Activated gamma-delta T cell treated with anti-CD3 and anti-CD28 coated beads, Interleukin-2, amount 50 U/mL, for 16 hours (primary cell): ENCODE measurements around the gene ERI3.

Experiments used
- DNase-seq: peaks from one replicate; pipeline ENCODE4 v3.0.0-alpha.2; 2020; ENCODE audit warnings: low read depth

The ERI3 gene

DNA sequence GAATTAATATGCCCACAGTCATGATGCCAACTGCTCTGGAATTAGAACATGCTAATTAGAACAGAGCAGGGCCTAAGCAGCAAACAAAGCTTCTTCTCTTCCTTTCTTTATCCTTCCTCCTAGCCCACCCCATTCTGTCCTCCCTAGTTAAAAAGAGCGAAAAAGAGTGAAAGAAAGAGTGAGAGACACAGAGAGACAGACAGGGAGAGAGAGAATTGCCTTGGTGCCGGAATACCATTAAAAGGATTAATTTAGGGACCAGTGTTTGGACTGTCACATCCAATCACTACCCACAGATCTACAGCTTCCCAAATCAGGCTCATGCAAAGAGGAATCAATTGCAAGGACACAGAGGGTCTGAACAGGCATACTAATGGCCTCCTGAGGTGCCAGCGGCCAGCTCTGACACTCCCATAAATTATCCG is 7.0 kb downstream of the ERI3 start:
- DNase-seq, result no peak

GRCh38 chr1:44347280-44347679 is 7.8 kb downstream of the ERI3 start:
- no peak for DNase-seq

- no peak for DNase-seq
Observed at GRCh38 chr1:44346878-44347277, 8.2 kb downstream of the ERI3 start.

- DNase-seq, result no peak
Observed at GRCh38 chr1:44346184-44346583, 8.9 kb downstream of the ERI3 start.

- no peak for DNase-seq
Observed at GRCh38 chr1:44345187-44345775, 9.8 kb downstream of the ERI3 start.

GRCh38 chr1:44339731-44340130 is 15.3 kb downstream of the ERI3 start:
- DNase-seq, result no peak

GRCh38 chr1:44338136-44338535 is 16.9 kb downstream of the ERI3 start:
- no peak for DNase-seq

DNA sequence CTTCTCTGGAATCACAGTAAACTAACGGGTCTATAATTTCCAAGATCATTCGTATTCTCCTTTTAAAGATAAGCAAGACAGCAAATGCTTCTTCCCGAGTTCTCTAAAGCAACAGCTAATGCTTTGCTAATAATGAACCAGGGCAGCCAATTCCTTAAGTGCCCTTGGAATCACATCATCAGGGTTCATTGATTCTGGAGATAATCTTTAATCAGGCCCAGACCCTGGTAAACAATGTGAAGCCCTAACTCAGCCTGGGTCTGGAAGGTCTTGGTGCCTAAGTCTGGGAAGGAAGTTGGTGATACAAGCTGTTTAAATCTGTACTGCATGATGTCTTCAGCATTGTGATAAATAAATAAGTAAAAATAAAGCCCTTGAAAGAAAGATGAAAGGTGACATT is 18.4 kb downstream of the ERI3 start:
- no peak for DNase-seq

- no peak for DNase-seq
Observed at GRCh38 chr1:44334968-44335367, 20.1 kb downstream of the ERI3 start.

- no peak for DNase-seq
Observed at GRCh38 chr1:44333376-44333775, 21.7 kb downstream of the ERI3 start.

GRCh38 chr1:44332505-44332904 is 22.6 kb downstream of the ERI3 start:
- no peak for DNase-seq

DNA sequence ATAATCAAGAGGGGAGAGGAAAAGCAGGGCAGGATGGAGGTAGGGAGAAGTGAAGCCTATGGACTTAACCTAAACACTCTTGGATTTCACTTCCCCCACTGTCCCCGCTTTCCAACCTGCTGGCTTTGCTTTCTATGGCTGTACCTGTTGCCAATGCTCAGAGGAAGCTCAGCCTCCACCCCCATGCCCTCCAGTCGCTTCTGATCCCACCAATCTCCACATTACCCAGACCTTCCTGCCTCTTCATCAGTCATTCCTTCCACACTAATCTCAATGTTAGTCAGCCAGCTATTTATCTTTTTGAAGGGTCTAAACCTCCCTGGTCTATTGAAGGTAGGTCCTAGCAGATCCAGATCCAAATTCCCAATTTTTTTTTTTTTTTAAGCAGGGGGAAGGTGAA is 24.1 kb downstream of the ERI3 start:
- no peak for DNase-seq

DNA sequence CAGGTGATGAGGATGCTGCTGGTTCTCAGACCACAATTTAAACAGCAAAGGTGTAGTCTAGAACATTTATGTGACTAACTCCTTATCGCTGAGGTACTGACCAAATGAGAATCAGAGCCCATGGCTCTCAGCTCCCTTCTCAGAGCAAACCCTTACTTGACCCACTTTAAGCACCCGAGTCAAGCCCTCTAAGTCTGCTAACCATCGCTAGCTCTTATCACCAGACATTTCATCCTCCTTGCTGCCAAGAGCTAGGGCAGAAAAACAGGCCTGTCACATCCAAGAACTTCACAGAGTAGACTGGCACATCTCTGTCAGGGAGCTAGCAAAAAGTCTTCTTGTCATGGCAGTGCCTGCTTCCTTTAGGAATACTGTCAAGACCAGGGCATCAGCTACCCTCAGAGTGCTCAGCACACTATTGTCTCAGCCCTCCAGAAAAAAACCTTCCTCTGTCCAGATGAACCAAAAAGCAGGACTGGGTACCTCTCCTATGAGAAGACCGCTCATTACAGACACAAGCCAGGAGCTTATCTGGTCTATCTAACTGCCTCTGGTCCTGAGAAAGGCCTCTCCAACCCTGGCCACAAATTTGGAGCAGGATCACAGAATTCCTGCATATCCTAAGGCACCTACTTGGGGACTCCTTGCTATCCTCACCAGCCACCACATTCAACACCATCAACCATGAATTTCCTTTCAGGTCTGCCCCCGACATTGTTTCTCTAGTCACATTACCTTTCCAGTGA is 26.2 kb downstream of the ERI3 start:
- DNase-seq, result no peak

GRCh38 chr1:44327679-44328491 is 27.2 kb downstream of the ERI3 start:
- DNase-seq, result no peak

- DNase-seq, result no peak
Observed at GRCh38 chr1:44326821-44327465, 28.1 kb downstream of the ERI3 start.

- no peak for DNase-seq
Observed at GRCh38 chr1:44326024-44326701, 28.9 kb downstream of the ERI3 start.

DNA sequence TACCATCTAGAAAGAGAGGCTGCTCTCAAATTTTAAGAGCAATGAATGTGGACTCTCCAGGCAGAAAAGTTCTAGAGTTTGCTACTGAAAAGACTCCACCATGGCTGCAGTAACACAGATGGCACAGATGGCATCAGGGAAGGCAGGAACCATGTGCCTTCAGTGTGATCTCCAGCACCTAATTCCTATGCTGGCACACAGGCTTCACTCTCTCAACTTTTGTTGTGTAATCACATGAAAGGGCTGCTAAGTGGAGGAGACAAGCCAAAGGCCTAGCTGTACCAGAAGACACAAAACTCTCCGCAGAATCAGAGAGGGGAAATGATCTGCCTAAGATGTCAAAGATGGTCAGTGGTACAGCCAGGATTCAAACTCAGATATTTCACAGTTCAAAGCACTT is 31.1 kb downstream of the ERI3 start:
- no peak for DNase-seq

- DNase-seq, result no peak
Observed at GRCh38 chr1:44322367-44322766, 32.7 kb downstream of the ERI3 start.

DNA sequence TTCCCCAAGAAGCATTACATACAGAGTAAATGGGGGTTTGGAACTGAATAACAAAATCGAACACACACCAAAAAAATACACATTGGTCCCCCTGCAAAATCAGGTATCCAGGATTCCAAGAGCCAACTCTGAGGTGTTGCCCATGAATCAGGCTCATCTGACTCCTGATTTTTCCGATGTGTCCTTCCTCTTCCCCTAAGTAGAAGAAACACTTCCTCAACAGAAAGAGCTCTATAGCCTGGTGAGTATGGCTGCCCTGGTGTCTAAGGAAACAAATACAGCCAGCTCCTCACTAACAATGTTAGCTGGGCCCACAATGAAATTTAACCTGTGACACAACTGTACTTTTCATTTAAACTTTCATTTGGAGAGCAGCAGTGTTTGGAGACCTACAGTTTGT is 33.6 kb downstream of the ERI3 start:
- no peak for DNase-seq

- peak; percentile 17 for DNase-seq
Observed at GRCh38 chr1:44318097-44319088, 36.7 kb downstream of the ERI3 start.
